GM18873 (cell line): ENCODE measurements around the gene THOC1.
"Not testable (repeated sequence)": the region's sequence is repeated elsewhere in the genome, so short reads cannot be mapped to it uniquely, and the experiment has no call there.

Experiments
- ATAC-seq: cut with Tn5 transposase; IDR thresholded peaks from one replicate; pipeline ENCODE4 v1.9.1; 2021; ENCODE audit warnings: mild to moderate bottlenecking, moderate library complexity, moderate number of reproducible peaks; ENCODE audit not compliant: unreplicated experiment, low FRiP score

THOC1 gene

GRCh38 chr18:267688-268552, at the start of gene THOC1:
Gene THOC1 (minus strand): TSS chr18:268047. CDS start chr18:268019, 28 bp downstream.
- peak; percentile 92 for ATAC-seq

GRCh38 chr18:317618-318017, 49.8 kb upstream of the THOC1 start:
- ATAC-seq = no peak

- no peak for ATAC-seq
Observed at GRCh38 chr18:316393-316792, 48.5 kb upstream of the THOC1 start.

GRCh38 chr18:313931-314330, 46.1 kb upstream of the THOC1 start:
- ATAC-seq = no peak

GRCh38 chr18:312415-312814, 44.6 kb upstream of the THOC1 start:
- ATAC-seq = no peak

- no peak for ATAC-seq
Observed at GRCh38 chr18:310042-310441, 42.2 kb upstream of the THOC1 start.

- not testable (repeated sequence) for ATAC-seq
Observed at GRCh38 chr18:308086-308485, 40.2 kb upstream of the THOC1 start.

- ATAC-seq = no peak
Observed at GRCh38 chr18:306608-307255, 38.9 kb upstream of the THOC1 start.

- ATAC-seq = no peak
Observed at GRCh38 chr18:305003-305501, 37.2 kb upstream of the THOC1 start.

- ATAC-seq = no peak
Observed at GRCh38 chr18:303607-304006, 35.8 kb upstream of the THOC1 start.

- no peak for ATAC-seq
Observed at GRCh38 chr18:303011-303410, 35.2 kb upstream of the THOC1 start.

- ATAC-seq = no peak
Observed at GRCh38 chr18:302097-302496, 34.2 kb upstream of the THOC1 start.

- no peak for ATAC-seq
Observed at GRCh38 chr18:297936-298335, 30.1 kb upstream of the THOC1 start.

GRCh38 chr18:295756-296490, 28.1 kb upstream of the THOC1 start:
- ATAC-seq = no peak

- ATAC-seq = no peak
Observed at GRCh38 chr18:294566-294965, 26.7 kb upstream of the THOC1 start.

GRCh38 chr18:293536-293935, 25.7 kb upstream of the THOC1 start:
- ATAC-seq = no peak

GRCh38 chr18:292271-292670, 24.4 kb upstream of the THOC1 start:
- no peak for ATAC-seq

GRCh38 chr18:289970-290369, 22.1 kb upstream of the THOC1 start:
- ATAC-seq = not testable (repeated sequence)

- no peak for ATAC-seq
Observed at GRCh38 chr18:289026-289425, 21.2 kb upstream of the THOC1 start.

GRCh38 chr18:286515-287310, 18.9 kb upstream of the THOC1 start:
- no peak for ATAC-seq
